HG03045 (cell line): ENCODE results near the gene LRRIQ3.

ENCODE experiments used
- ATAC-seq: cut with Tn5 transposase; IDR thresholded peaks from one replicate; pipeline ENCODE4 v1.9.1; 2021; ENCODE audit warnings: mild to moderate bottlenecking, moderate library complexity; ENCODE audit not compliant: unreplicated experiment

The LRRIQ3 gene

GRCh38 chr1:74113333-74113732, 84.6 kb downstream of the LRRIQ3 start:
- ATAC-seq = no peak

- no peak for ATAC-seq
Measured at GRCh38 chr1:74107394-74107793, 90.6 kb downstream of the LRRIQ3 start.

- no peak for ATAC-seq
Measured at GRCh38 chr1:74091371-74091770, 106.6 kb downstream of the LRRIQ3 start.

- no peak for ATAC-seq
Measured at GRCh38 chr1:74083128-74083527, 114.8 kb downstream of the LRRIQ3 start.

- ATAC-seq = no peak
Measured at GRCh38 chr1:74065081-74065480, 132.9 kb downstream of the LRRIQ3 start.

GRCh38 chr1:74057719-74058118, 140.3 kb downstream of the LRRIQ3 start:
- no peak for ATAC-seq

- no peak for ATAC-seq
Measured at GRCh38 chr1:74053407-74053806, 144.6 kb downstream of the LRRIQ3 start.

GRCh38 chr1:74050386-74050785, 147.6 kb downstream of the LRRIQ3 start:
- ATAC-seq = no peak

GRCh38 chr1:74038042-74038441, 159.9 kb downstream of the LRRIQ3 start:
- no peak for ATAC-seq

- no peak for ATAC-seq
Measured at GRCh38 chr1:74012583-74012982, 185.4 kb downstream of the LRRIQ3 start.

- ATAC-seq = no peak
Measured at GRCh38 chr1:74011736-74012135, 186.2 kb downstream of the LRRIQ3 start.

GRCh38 chr1:74010206-74010605, 187.8 kb downstream of the LRRIQ3 start:
- no peak for ATAC-seq

GRCh38 chr1:74005533-74005932, 192.4 kb downstream of the LRRIQ3 start:
- no peak for ATAC-seq

- ATAC-seq = no peak
Measured at GRCh38 chr1:74003806-74004205, 194.2 kb downstream of the LRRIQ3 start.

- ATAC-seq = no peak
Measured at GRCh38 chr1:73998348-73998959, 199.5 kb downstream of the LRRIQ3 start.

GRCh38 chr1:73980324-73981040, 217.5 kb downstream of the LRRIQ3 start:
- no peak for ATAC-seq

- ATAC-seq = no peak
Measured at GRCh38 chr1:73979684-73980083, 218.3 kb downstream of the LRRIQ3 start.

GRCh38 chr1:73978964-73979363, 219.0 kb downstream of the LRRIQ3 start:
- no peak for ATAC-seq
